ENCODE results near the gene FUT2.
A peak's percentile ranks its signal among the peaks of the same experiment; 100 is the strongest.
"Not testable (repeated sequence)": the region's sequence is repeated elsewhere in the genome, so short reads cannot be mapped to it uniquely, and the experiment has no call there.

The FUT2 gene

DNA sequence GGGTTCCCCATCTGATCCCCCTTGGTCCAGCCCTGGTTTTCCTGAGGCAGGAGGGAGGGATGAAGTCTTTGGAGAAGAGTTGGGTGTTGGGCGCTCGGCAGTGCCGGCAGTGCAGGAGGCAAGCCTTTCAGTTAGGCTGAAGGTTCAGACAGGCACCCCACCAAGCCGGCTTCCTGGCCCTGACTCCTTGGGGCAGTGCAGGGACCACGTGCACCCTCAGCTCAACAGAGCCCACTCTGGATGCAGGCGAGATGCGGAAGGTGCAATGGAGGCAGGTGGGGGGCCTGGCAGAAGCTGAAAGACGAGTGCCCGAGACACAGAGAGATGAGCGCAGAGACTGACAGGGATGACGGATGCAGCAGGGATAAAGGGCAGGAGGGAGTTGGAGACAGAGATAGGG lies 12.7 kb downstream of the FUT2 start:
- no peak for DNase-seq

DNA sequence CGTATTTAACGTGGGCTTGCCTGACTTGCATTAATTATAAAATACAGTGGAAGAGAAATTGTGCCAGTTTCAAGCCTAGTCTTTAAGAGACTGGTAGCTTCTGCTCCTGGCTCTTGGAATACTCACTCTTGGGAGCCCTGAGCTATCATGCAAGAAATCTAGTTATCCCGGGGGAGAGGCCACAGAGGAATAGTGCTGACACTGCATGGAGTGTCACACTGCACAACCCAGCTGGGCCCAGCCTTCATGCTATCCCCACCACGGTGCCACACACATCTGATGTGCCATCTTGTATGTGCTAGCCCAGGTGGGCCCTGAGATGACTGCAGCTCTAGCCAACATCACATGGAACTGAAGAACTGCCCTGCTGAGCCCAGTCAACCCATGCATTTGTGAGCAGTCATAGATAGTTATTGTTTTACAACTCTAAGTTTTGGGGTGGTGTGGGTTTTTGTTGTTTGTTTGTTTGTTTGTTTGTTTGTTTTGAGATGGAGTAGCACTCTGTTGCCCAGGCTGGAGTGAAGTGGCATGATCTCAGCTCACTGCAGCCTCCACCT lies 15.4 kb downstream of the FUT2 start:
- DNase-seq, result no peak

DNA sequence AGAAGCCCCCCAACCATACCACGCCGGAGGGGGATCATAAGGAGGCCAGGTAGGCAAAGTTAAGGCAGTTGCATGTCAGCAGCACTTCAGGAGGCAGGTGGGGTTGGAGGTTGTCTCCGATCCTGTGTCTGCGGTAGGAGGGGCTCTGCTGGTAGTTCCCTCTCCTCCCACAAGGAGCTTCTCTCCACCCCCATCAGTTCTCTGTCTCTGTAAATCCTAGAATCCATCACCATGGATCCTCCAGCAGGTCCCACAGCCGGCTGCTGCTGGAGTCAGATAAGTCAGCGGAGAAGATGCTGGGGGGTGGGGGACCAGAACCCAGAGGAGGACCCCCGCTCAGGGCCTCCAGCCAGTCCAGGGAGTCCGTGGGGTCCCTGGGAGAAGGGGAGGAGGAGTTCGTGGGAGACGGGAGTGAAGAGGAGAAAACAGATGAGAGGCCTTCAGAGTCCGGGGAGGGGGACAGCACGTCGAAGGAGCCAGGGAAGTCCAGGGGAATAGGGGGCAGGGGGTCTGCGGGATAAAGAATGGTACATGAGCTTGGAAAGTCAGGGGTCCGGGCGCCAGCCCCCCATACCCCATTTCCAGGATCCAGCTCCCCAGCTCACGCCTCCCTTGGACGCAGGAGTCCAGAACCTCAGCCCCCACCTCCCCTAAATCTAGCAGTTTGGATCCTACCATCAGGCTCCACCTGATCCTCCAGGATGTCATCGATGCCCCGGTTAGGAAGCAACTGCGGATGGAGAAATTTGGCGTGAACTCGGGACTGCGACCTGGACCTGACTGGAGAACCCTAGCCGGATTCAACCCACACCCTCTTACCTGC lies 17.5 kb downstream of the FUT2 start:
- DNase-seq, result peak in 1 of 2 experiments; percentile 35

DNA sequence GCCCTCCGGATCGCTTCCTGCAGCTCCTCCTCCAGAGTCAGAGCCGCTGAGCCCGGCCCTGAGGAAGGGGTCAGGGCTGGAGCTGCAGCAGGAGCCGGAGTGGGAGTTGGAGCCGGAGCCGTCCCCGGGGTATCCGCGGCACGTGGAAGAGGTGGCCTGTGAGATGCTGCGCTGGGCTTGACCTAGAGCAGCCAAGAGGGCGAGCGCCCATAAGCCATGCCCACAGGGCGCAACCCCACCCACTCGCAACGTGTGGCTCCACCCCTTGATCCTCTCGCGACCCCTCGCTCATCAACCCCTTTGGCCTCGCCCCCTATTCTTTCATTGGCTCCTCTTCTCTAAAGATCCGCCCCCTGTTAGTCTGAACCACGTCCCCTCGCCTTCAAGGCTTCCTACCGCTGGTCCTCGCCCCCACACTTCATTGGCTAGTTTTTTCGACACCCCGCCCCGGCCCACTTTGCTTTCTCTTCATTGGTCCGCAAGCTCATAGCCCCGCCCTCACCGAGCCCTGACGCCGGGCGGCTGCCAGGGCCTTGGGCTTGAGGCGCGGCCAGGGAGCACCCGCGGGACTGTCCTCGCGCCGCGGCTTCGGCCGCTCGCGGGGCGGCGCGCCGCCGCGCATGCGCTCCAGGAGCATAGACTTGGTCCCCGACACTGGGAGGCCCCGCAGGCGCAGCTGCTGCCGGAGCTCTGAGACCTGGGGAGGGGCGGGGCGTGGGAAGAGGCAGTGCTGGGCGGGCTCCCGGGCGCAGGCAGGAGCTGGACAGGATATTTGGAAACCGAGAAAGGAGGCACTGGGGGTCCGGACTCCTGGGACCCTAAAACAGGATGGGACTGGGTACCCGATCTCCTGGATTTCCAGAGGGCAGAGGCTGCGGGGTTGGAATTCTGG lies 18.3 kb downstream of the FUT2 start:
- DNase-seq, result peak; percentile 99

DNA sequence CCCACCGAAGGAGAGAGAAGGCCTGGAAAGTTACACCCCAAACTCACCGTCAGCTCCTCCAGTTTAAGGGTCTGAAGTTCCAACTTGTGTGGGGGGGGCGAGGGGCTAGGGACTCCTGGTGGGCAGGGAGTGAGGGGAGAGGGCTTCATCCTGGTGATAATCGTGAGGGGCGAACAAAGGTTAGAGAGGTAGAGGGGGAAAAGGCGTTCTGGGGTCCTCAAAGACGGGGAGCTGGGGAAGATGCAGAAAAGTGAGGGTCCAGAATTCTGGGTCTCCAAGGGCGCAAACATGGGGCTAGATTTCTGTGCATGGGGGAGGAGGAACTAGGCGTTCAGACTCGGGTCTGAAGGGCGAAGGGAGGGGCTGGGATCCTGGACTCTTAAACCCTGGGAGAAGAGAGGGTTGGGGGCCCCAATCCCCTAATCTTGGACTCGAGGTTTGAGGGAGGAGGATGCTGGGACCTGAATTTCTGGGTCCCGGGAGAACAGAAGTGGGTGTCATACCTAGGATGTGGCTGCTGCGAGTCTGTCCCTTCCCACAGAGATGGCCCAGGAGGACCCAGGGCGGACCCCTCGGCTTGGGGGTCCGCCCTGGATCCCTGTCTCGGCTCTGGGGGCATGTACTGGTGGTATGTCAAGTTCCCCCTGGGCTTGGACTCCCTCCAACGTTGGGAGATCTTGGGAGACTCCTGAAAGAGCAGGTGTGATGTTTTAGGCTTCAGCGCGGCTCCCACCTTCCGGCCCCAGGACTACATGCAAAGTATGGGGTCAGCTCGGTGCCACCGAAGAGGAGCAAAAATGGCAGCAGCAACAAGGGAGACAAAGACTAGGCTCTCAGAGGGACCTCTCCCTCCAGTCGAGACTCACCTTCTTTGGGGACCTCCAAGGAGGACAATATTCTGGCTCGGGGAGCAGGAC lies 19.2 kb downstream of the FUT2 start:
- no peak for DNase-seq

DNA sequence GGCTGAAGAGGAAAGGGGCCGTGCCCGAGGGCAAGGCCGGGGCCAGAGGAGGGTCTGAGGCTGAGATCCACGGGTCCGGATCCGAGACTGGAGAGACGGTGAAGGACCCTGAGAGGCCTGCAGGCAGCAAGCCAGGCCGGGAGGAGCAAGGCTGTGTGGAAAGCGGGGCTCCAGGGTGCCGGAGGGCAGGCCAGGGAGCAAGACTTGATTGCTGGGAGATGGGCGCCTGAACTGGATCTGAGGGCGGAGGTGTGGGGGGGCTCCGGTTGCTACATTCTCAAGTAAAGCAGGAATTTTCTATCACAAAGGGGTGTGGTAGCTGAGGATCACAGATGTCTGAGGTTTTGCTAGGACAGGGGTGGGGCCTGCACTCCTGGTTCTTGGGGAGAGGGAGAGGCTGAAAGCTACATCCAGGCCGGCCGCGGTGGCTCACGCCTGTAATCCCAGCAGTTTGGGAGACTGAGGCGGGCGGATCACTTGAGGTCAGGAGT lies 20.0 kb downstream of the FUT2 start:
- no peak for DNase-seq

DNA sequence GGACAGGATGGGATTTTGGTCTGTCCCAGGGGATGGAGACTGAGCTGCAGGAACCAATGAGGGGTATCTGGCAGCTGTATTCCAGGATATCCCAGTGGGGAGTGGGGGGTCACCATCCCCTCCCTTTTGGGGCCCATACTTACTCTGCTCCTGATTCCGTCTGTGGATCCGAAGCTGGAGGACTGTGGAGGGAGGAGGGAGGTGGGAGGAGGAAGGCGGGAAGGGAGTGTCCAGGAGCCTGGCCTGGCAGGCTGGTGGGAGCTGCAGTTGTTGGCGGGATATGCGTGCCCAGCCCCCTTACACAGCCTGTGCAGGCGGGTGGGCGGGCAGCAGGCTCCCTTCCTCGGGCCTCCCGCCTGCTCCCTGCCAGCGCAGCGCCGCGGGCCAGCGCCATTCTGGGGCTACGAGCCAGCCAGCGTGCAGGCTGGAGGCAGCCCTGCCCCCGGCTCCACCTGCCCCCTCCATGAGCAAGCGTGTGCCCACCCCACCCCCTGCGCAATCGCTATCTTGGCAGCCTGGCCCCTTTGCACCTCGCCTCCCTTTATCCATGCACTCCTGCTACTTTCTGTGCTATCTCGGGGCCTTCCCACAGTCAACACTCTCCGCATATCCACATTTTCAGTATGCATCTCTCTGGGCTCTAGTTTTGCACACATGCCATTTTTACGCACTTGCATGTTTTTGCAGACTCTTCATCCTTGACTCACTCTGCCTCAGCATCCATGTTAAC lies 21.0 kb downstream of the FUT2 start:
- no peak for DNase-seq

DNA sequence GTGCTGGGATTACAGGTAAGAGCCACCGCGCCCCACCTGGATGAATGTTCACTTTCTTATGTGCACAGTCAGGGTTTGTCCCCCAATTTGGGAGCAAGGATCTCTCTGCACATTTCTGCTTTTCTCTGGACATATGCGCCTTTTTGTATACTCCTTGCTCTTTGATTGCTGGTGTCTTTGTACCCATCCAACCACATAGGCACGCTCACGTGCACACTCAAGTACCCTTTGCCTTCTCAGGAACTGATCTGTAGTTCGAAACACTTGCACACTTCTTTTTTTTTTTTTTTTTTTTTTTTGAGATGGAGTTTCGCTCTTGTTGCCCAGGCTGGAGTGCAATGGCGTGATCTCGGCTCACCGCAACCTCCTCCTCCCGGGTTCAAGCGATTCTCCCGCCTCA lies 22.3 kb downstream of the FUT2 start:
- not testable (repeated sequence) for DNase-seq

DNA sequence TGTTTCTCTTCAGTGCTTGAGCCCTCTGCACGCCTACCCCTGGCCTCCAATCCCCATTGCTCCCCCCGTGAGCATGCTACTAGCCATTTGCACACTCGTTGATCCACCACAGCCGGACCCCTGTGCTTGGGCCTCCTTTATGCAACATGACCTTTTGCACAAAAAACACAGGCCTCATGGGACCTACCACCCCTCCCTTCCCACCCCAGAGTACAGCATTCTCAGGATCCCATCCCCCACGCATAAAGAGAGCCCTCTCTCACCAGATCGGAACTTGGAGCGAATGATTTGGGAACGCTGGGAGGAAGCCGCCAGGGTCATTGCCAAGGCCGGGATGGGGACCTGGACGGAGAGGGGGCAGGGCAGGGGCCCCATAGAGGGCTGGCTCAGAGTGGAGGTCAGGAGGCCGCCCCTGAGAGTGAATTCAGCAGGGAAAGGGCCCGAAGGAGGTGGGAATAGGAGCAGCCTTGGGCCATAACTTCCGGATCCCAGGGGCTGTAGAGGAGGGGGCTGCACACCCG lies 23.0 kb downstream of the FUT2 start:
- DNase-seq, result no peak

DNA sequence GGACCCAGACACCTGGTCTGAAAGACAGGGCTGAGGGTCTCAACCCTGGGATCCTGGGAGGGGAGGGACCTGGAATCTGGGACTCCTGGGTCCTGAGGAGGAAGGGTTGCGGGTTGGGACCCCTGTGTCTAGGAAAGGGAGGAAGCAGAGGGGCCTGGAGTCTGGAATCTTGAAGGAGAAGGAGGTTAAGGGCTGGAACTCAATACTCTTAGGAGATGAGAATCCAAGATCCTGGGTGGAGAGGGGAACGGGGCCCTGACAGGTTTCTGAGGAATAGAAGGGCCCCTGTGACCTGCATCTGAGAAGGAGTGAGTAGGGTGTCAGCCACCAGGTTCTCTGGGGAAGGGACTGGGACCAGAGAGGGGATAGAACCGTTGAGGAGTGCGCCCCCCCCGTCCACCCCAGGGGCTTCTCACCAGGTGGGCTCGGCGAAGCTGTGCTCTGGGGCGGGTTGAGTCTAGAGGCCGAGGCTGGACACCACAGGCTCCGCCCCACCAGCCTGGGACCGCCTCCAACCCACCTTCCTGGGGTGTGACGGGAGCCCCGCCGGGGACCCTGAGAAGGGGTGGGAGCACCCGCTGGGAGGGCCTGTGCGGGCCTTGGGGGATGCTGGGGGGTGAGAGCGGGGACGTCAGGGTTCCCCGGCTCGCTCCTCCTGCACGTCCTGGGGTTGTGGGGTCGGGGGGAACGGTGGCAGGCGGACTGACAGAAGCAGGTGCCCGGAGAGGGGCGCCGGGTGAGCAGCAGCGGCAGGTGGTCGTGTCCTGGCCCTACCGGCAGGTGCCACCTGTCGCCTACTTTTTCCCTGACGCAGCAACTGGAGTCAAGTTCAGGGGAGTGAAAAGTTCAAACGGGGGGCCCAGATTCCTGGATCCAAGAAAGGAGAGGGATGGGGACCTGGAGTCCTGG lies 23.7 kb downstream of the FUT2 start, which contains the start of gene MAMSTR:
Gene MAMSTR, minus strand, starts transcription at position 463 of the 909 bp plus-strand sequence. CDS start 694 bp downstream, outside the sequence.
- DNase-seq, result no peak

DNA sequence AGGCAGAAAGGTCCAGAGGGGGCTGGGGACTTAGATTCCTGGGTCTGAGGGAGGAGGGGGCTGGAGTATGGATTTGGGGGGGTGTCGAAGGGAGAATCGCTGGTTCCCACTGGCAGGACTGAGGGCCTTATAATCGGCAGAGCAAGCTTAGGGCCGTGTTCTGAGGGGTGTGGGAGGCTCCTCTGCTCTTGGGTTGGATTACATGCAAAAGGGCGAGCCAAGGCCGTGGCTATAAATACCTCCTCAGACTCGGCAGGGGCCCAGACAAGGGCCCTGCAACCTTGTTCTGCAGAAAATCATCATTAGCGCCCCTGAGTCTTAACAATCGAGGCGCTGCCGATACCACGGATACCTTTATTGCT lies 24.5 kb downstream of the FUT2 start:
- no peak for DNase-seq

DNA sequence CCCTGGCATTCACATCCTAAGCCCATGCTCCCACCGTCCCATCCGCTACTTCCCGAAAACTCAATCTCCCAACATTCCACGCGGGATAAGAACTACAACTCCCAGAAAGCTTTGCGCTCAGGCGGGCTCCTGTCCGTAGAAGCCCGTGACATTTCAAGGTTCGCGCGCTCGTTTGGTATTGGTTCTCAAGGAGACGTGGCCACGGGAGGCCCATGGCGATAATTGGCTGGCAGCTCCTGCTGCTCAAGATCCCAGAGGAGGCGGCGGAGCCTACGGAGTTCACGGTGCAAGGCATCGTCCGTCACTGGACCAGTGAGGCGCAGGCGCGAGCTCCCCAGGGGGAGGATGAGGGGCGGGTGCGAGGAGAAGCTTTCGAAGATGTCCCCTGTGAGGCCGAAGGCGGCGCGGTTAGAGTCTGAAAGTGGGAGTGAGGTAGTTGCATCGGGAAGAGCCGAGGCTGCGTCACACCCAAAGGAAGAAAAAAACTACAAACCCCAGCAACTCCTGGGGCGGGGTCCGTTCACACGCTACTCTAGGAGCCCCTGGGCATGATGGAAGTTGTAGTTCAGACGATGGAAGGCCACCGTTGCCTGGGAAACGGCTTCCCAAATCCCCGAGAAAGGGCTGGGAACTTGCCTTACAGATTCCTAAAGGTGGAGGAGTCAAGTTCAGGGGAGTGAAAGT lies 25.0 kb downstream of the FUT2 start:
- peak; percentile 92 to 94 for DNase-seq

DNA sequence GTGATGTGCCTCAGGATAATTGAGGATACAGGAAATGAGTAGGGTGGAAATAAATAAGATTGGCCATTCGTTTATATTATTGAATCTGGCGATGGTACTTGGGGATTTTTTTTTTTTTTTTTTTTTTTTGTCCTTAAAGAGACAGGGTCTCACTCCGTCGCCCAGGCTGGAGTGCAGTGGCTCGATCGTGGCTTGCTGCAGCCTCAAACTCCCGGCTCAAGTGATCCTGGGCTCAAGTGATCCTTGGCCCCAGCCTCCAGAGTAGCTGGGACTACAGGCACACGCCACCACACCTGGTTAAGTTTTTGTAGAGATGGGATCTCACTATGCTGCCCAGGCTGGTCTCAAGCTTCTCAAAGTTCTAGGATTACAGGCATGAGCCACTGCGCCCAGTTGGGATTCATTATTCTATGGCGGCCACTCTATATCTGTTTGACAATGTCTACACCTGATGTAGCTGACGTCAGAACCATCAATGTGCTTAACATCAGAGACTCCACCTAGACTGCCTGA lies 26.5 kb downstream of the FUT2 start:
- DNase-seq, result no peak

DNA sequence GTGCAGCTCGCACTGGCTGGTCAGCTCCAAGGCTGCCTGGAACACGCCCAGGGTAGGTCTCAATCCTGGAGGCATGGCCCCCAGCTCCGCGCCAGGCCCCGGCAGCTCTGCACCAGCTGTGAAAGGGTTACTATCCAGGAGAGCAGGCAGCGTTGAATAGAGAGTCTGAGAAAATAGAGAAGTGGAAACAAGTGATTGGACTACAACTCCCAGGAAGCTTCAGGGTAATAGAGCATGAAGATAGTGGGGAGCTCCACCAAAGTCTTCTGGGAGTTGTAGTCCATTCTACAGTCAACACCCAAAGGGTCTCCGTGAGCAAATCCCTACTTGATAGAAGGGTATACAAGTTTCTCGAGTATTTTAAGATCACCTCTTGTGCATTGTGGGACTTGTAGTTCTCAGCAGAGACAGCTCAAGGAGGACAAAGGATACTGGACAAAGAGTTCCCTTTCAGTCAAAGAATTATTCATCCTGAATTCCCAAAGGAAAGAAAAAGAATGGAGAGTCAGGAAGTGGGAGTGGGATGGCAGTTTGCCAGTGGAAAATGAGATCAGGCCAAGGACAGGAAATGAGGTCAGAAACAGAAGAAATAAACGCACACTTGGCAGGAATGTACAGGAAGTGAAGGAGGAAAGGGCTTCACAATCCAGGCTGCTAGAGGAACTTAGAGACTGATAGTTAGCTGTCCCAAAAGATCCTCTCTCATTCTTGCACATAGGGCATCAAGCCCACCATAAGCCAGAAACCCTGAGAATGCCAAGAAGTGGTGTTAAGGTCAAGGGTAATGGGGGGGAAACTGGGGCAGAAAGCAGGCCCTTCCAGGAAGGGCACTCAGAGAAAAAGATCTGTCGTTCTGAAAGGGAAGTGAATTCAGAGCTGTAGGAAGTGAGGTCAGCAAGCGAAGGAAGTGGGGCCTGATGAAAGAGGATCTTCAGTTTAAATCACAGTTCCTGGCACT lies 29.3 kb downstream of the FUT2 start:
- peak in 1 of 2 experiments; percentile 36 for DNase-seq

DNA sequence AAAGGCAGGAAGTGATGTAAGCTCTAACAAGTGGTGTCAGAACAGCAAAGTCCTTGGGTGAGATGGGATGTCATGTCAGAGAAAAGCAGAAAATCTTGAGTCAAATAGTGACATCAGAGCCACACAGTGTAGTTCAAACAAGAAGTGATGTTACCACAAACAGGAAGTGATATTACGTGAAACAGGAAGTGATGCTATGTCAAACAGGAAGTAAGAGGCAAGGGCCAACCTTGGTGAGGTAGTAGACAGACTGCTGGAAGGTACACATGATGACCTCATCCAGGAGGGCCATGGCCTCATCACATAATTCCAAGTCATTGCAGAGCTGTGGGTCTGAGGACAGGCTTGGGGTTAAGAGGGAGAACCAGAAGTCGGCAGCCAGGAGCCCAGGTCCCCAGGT lies 30.8 kb downstream of the FUT2 start:
- no peak for DNase-seq

DNA sequence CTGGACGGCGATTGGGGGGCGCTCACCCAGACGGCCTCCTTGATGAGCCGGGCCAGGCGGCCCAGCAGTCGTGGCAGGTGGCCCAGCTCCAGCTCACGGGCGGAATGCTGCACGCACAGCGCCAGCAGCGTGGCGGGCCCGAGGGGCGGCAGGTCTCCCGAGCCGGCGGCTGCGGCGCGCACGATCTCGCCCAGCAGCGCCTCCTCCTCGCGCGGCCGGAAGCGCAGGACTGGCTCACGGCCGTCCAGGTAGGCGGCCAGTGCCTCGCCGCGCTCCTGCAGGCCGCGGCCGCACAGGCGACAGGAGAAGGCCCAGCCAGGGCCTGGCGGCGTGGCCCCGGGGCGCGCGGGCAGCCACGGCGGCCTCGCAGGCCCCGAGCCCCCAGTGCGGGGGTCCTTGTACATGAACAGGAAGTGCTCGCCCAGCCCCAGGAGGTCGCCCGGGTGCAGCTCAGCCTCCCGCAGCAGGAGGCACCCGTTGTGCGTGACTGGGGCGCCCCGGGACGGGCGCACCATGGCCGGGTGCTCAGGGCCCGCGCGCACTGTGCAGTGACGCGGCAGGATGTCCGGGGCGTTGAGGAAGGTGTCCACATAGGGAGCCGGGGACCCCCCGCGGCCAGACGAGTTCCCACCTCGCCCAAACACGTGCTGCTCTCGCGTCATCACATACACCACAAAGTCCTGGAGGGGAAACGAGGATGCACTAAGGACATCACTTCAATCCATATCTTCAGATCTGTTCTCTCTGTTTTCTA lies 33.3 kb downstream of the FUT2 start:
- no peak for DNase-seq

DNA sequence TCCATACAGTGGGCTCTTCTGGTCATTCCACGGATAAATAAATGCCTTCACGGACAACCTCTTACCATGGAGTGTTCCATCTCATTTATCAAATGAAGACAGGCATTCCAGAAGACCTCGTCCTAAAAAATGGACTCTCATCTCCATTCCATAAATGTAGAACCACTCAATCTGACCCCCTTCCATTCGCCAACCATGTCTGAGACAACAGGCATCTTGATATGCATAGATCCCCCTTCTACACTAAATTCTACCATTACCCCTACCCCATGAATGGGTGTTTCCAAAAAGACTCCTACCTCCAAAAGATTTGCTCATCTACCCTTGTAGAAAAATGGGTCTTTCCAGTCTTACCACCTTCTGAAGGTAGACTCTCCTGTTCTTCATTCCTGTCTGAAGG lies 35.7 kb downstream of the FUT2 start:
- DNase-seq, result no peak

Data from activated T-cell treated with anti-CD3 and anti-CD28 coated beads, Interleukin-2, amount 50 U/mL, for 48 hours (primary cell).